Activated B cell treated with CpG ODN at 0.5 μM for 24 hours (primary cell): ENCODE measurements around the gene NDUFA8. TPM values are rescaled to one million over a fixed set of nuclear protein-coding genes. Genes with fewer than 3 reads are reported as not detected.

ENCODE experiments used
- ATAC-seq: fragments of 200-7000 bp; cut with Tn5 transposase; one replicate; pipeline ENCODE4 v1.10.0; 2021; ENCODE audit warnings: low read depth, mild to moderate bottlenecking, moderate library complexity
- CTCF ChIA-PET: fragments of 350-600 bp; sonication (Branson Sonifier 250); formaldehyde crosslinking; loops from one replicate; lab custom pipeline; 2021; ENCODE audit warnings: antibody characterized with exemption; lab: Charles Lee
- POLR2A ChIA-PET: fragments of 350-600 bp; sonication (Branson Sonifier 250); formaldehyde crosslinking; loops from one replicate; lab custom pipeline; 2021; ENCODE audit warnings: antibody characterized with exemption; lab: Charles Lee
- DNase-seq: peaks from one replicate; pipeline ENCODE4 v3.0.0; 2022
- H3K27ac Mint-ChIP-seq: one replicate; pipeline ENCODE4 v1.8.0; 2020; ENCODE audit warnings: mixed read lengths
- H3K27me3 Mint-ChIP-seq: one replicate; pipeline ENCODE4 v1.8.0; 2021; ENCODE audit warnings: mixed read lengths
- H3K36me3 Mint-ChIP-seq: one replicate; pipeline ENCODE4 v1.8.0; 2021; ENCODE audit warnings: low read depth, mixed read lengths
- H3K4me1 Mint-ChIP-seq: one replicate; pipeline ENCODE4 v1.8.0; 2021; ENCODE audit warnings: mixed read lengths
- H3K4me3 Mint-ChIP-seq: one replicate; pipeline ENCODE4 v1.8.0; 2020; ENCODE audit warnings: mild to moderate bottlenecking, mixed read lengths
- H3K9me3 Mint-ChIP-seq: one replicate; pipeline ENCODE4 v1.8.0; 2020; ENCODE audit warnings: mixed read lengths
- intact Hi-C: fragments of 100-400 bp; cut with micrococcal nuclease; formaldehyde crosslinking; loops from one replicate; pipeline ENCODE4 v1.15.1; 2024
- total RNA-seq: library from RNA; stranded (reverse); gene quantifications from 2 replicates; pipeline ENCODE4 v1.2.3, GENCODE V29; 2022
- TF ChIP-seq, protein P1 (sequence below): fragments of 200-600 bp; IDR thresholded peaks from one replicate; pipeline ENCODE4 v1.8.0; 2022; ENCODE audit warnings: antibody characterized with exemption, mild to moderate bottlenecking

The NDUFA8 gene
- total RNA-seq, 1 donor from 2014 or later, result 21.2 TPM

DNA sequence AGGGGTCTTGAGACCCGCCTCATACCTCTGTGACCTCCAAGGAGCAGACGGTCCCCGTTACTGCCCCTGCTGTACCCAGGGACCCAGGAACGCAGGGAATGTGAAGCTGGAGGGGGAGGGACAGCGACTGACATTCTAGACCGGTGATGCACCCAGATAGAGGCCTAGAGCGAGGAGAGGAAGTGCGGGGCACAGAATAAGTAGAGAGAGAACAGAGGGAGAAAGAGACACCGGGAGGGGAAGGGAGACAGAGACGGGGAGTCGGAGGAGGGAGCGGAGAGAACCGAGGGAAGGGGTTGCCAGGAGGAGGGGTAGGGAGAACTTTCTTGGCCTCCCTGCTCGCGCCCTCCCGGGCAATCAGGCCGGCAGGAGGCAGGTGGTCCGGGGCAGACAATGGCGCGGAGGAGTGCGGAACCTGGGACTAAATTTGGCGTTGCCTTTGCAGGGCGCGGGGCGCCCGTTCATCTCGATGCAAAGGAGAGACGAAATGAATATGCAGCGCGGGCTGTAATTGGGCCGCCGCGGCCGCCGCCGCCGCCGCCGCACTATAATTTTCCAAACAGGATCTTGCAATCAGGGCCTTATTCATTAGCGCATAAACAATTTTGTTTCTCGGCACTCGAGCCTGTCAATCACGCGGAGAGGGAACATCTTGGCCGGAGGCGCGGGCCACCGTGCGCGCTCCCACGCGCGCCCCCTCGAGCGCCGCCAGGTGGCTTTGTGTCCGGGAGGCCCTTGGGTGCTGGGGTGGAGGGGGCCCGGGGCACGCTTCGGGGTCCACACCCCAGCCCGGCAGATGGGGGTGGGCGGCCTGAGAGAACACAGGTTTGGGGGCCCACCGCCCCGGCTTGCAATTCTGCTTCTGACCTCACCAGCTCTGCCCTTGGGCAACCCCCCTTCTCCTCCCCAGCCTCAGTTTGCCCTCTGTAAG is 33.0 kb downstream of the NDUFA8 start:
- H3K36me3 Mint-ChIP-seq, result no peaks in the 10 kb centered on the region
- TF ChIP-seq, protein P1, sequence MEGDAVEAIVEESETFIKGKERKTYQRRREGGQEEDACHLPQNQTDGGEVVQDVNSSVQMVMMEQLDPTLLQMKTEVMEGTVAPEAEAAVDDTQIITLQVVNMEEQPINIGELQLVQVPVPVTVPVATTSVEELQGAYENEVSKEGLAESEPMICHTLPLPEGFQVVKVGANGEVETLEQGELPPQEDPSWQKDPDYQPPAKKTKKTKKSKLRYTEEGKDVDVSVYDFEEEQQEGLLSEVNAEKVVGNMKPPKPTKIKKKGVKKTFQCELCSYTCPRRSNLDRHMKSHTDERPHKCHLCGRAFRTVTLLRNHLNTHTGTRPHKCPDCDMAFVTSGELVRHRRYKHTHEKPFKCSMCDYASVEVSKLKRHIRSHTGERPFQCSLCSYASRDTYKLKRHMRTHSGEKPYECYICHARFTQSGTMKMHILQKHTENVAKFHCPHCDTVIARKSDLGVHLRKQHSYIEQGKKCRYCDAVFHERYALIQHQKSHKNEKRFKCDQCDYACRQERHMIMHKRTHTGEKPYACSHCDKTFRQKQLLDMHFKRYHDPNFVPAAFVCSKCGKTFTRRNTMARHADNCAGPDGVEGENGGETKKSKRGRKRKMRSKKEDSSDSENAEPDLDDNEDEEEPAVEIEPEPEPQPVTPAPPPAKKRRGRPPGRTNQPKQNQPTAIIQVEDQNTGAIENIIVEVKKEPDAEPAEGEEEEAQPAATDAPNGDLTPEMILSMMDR, result no peak
- ChIA-PET CTCF (interaction anchor here (0.8 to 8.5 kb wide), 9 partner anchors 16 to 684 kb away, joined by 4 to 117 read pairs (median 8); no protein-coding TSS in a partner anchor), POLR2A (no interaction called here)
- DNase-seq, result no peak
- peaks cover 51% of the 10 kb centered on the region for H3K27me3 Mint-ChIP-seq
- no peak for ATAC-seq
- no peaks in the 10 kb centered on the region for H3K9me3 Mint-ChIP-seq
- intact Hi-C loops, result no loop called here
- peak overlapping the region; percentile 59 for H3K4me3 Mint-ChIP-seq
- no peak overlapping the region for H3K27ac Mint-ChIP-seq
- peaks cover 13% of the 10 kb centered on the region for H3K4me1 Mint-ChIP-seq

- Mint-ChIP-seq H3K27me3 (peaks cover 44% of the 10 kb centered on the region), H3K4me1 (peaks cover 13% of the 10 kb centered on the region), H3K4me3 (no peak overlapping the region), H3K27ac (no peak overlapping the region), H3K36me3 (no peaks in the 10 kb centered on the region), H3K9me3 (no peaks in the 10 kb centered on the region)
- POLR2A ChIA-PET, result no interaction called here
- intact Hi-C loops, result loop anchor here (1.0 kb wide), 4 partner anchors 225 to 1260 kb away; no protein-coding TSS in a partner anchor
- CTCF ChIA-PET, result interaction anchor here (0.8 to 8.5 kb wide), 20 partner anchors 8 to 685 kb away, joined by 3 to 117 read pairs (median 6); no protein-coding TSS in a partner anchor
- ATAC-seq (no peak), DNase-seq (no peak)
- TF ChIP-seq, protein P1, result no peak
Observed at GRCh38 chr9:122125509-122126330, 33.9 kb downstream of the NDUFA8 start.

DNA sequence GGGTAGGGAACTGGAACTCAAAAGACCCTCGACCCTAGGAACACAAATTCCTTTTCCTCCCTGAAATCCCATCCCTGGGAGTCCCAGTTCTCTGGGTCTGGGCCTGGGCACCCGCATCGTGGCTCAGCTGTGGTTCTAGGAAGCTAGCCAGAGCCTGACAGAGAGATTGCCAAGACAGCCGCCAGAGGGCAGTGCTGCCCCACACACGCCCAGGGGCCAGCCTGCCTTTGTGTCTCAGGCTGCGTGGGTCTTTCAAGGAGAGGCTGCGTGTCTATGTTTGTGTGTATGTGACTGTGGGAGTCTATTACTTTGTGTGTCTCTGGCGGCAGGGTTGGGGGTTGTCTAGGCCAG is 34.4 kb downstream of the NDUFA8 start:
- H3K9me3 Mint-ChIP-seq, result no peaks in the 10 kb centered on the region
- CTCF ChIA-PET, result interaction anchor here (0.6 to 8.5 kb wide), 26 partner anchors 9 to 696 kb away, joined by 3 to 117 read pairs (median 4); no protein-coding TSS in a partner anchor
- peaks cover 40% of the 10 kb centered on the region for H3K27me3 Mint-ChIP-seq
- intact Hi-C loops, result loop anchor here (1.0 kb wide), 4 partner anchors 225 to 1260 kb away; no protein-coding TSS in a partner anchor
- ATAC-seq (peak; percentile 84), DNase-seq (peak; percentile 76)
- H3K27ac Mint-ChIP-seq, result no peak overlapping the region
- peak overlapping the region; percentile 38 for H3K4me3 Mint-ChIP-seq
- no peaks in the 10 kb centered on the region for H3K36me3 Mint-ChIP-seq
- POLR2A ChIA-PET, result no interaction called here
- TF ChIP-seq, protein P1, result peak; percentile 75
- peaks cover 13% of the 10 kb centered on the region for H3K4me1 Mint-ChIP-seq

DNA sequence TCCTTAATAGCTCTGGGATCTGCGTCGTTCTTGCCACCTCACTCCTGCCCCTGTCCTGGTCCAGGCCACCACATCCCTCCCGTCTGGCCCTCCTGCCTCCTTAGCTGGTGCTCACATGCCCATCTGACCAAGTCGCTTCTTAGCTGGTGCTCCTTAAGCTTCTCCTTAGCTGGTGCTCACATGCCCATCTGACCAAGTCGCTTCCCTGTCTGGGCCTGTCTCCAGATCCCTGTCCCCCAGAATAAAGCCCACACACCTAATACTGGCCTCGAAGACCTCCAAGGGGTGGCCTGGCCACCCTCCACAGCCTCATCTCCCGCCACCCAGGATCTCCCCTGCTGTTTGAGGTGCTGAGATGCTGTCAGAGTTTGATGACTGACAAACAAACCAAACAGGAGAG is 35.1 kb downstream of the NDUFA8 start:
- Mint-ChIP-seq H3K4me1 (peaks cover 13% of the 10 kb centered on the region), H3K27me3 (peaks cover 40% of the 10 kb centered on the region), H3K36me3 (no peaks in the 10 kb centered on the region), H3K9me3 (no peaks in the 10 kb centered on the region), H3K27ac (no peak overlapping the region), H3K4me3 (no peak overlapping the region)
- no peak for DNase-seq
- no peak for ATAC-seq
- TF ChIP-seq, protein P1, result no peak
- POLR2A ChIA-PET, result no interaction called here
- intact Hi-C loops, result no loop called here
- CTCF ChIA-PET, result interaction anchor here (0.6 to 8.5 kb wide), 26 partner anchors 8 to 697 kb away, joined by 3 to 117 read pairs (median 4); no protein-coding TSS in a partner anchor
